ENCODE results near the gene CLPSL1.
A peak's percentile ranks its signal among the peaks of the same experiment; 100 is the strongest.

CLPSL1 gene

DNA sequence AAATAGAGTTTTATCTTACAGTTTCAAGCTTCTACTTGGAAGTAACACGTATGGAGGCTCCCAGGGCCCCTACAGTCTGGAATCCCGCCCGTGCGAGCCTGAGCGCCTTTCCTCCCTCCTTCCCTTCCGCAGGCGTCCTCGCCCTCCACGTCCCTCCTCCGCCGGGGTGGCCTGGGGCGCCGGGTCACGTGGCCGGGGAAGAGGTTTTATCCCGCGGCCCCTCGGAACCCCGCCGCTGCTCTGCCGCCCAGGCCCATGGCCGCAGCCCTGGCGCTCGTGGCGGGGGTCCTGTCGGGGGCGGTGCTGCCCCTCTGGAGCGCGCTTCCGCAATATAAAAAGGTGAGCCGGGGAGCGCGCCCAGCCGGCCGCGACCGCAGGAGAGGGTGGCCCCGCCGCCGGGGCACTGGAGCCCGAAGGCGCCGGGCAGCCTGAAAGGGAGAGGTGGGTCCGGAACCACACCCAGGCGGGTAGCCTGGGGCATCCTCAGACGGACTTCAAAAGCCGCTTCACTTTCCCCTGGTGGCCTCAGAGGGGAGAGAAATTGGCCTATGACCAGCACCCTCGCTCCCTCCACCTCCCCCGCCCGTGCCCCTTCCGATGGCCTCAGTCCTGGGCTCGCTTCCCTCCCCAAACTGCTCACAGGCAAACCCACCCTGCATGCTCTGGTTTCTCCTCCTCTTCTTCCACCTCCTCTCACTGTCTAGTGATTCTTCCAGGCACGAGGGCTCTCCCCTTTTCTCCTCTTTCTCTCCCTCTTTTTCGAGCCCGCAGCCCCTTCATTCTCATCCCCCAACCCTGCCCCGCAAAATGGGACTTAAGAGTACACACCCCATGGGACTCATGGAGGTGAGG is 4.2 kb upstream of the CLPSL1 start, which contains the start of gene CLPSL2:
Gene CLPSL2 (plus strand): TSS at position 235 of the 852 bp plus-strand sequence. CDS start 21 bp downstream, at position 256.
- DNase-seq (ENCODE audit: low read depth), result no peak
- no peak for TF ChIP-seq CTCF (conservative IDR thresholded peaks at IDR 0.05; ENCODE audit: low read depth, low read length)

DNA sequence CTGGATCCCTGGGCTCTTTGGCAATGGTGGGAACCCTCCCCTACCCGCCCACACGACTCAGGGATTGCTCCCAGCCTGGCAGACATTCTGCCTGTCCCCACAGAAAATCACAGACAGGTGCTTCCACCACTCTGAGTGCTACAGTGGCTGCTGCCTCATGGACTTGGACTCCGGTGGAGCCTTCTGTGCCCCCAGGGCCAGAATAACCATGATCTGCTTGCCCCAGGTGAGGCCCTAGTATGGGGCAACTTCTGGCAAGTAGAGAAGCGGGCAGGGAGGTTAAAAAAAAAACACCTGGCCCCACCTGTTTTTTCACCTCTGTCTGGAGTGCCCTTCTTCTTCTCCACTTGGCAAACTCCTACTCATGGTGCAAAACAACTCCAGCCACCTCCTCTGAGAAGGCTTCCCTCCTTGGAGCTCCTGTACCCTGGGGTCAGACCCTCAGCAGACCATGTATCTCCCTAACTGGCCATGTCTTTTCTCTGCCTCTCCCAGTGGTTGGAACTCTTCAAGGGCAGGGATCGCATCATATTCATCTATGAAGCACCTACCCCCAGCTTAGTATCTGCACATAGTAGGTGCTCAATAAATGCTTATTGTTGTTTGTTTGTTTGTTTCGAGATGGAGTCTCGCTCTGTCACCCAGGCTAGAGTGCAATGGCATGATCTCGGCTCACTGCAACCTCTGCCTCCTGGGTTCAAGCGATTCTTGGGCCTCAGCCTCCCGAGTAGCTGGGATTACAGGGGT is 3.3 kb upstream of the CLPSL1 start:
- TF ChIP-seq CTCF (conservative IDR thresholded peaks at IDR 0.05; ENCODE audit: low read depth, low read length), result no peak
- no peak overlapping the region for H3K4me3 ChIP-seq (ENCODE audit: low read length)
- no peak for DNase-seq (ENCODE audit: low read depth)

More for the DNA sequence above, 4.2 kb upstream of the CLPSL1 start, which contains the start of gene CLPSL2:
- peak within 1 kb of the TSS; percentile 39 for H3K4me3 ChIP-seq (ENCODE audit: low read length)

- no peak overlapping the region for H3K4me3 ChIP-seq (ENCODE audit: low read length)
- no peak for TF ChIP-seq CTCF (conservative IDR thresholded peaks at IDR 0.05; ENCODE audit: low read depth, low read length)
- DNase-seq (ENCODE audit: low read depth), result no peak
Observed at GRCh38 chr6:35778437-35778836, 2.4 kb upstream of the CLPSL1 start.

DNA sequence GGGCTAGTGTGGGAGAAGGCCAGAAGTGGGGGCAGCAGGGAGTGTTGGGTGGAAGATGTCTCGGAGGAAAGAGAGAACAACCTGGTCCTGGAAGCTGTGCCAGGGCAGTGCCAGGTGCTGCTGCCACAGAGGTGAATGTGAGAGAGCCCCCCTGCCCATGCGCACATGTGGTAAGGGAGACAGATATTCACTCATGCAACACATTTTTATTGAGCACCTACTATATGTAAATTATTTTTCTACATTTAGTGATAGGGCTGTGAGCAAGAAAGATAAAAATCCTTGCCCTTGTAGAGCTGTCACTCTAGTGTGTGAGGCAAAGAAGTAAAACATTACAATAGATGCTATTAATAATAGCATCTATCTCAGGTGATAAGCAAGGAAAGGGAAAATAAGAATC is 471 bp downstream of the CLPSL1 start:
- H3K4me3 ChIP-seq (ENCODE audit: low read length), result no peak overlapping the region
- no peak for DNase-seq (ENCODE audit: low read depth)
- no peak for TF ChIP-seq CTCF (conservative IDR thresholded peaks at IDR 0.05; ENCODE audit: low read depth, low read length)

DNA sequence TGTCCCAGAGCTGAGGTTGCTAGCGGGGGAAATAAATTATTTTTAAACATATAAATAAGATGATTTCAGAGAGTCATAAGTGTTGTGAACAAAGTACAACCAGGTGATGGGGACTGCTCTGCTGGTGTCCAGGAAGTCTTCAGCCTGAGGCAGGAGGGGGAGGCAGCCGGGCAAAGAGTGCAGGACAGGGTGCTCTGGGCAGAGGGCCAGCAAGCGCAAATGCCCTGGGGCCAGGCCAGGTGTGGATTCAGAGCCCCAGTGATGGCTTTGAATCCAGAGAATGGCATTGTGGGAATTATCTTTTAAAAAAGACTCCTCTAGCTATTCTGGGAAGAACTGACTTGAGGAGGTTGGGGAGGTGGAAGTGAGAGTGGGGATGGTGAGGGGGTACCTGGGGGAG is 1.6 kb downstream of the CLPSL1 start:
- DNase-seq (ENCODE audit: low read depth), result no peak
- no peak overlapping the region for H3K4me3 ChIP-seq (ENCODE audit: low read length)
- TF ChIP-seq CTCF (conservative IDR thresholded peaks at IDR 0.05; ENCODE audit: low read depth, low read length), result no peak

DNA sequence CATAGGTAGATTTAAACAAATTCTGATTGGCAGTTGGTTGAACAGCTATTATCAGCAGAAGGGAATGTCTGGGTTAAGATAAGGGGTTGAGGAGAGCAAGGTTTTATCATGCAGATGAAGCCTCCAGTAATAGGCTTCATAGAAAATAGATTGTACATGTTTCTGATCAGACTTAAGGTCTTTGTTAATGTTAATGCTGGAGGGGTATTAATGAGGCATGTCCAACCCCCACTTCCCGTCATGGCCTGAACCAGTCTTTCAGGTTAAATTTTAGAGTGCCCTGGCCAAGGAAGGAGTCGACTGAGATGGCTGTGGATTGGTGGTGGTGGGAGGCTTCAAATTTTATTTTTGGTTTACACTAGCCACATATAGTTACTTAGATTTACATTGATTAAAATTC is 3.4 kb downstream of the CLPSL1 start:
- TF ChIP-seq CTCF (conservative IDR thresholded peaks at IDR 0.05; ENCODE audit: low read depth, low read length), result no peak
- no peak for DNase-seq (ENCODE audit: low read depth)
- H3K4me3 ChIP-seq (ENCODE audit: low read length), result no peak overlapping the region
